H9 (cell line): Measurements from ENCODE around the gene ZFPM1. TPM values are rescaled to one million over a fixed set of nuclear protein-coding genes. Genes with fewer than 3 reads are reported as not detected.

Source experiments
- DNase-seq: peaks from one replicate; pipeline ENCODE4 v3.0.0-alpha.2; 2017
- H2AFZ ChIP-seq: one replicate; pipeline ENCODE4 v1.6.1; 2013; ENCODE audit warnings: mild to moderate bottlenecking, low read length, control low read depth, moderate library complexity
- H2AK5ac ChIP-seq: 2 replicates; pipeline ENCODE4 v1.6.1; 2013; ENCODE audit warnings: low read length, control low read depth, mixed read lengths; ENCODE audit not compliant: insufficient read length
- H2BK120ac ChIP-seq: one replicate; pipeline ENCODE4 v1.6.1; 2013; ENCODE audit warnings: low read depth, mild to moderate bottlenecking, low read length, control low read depth, inconsistent platforms; ENCODE audit not compliant: poor library complexity, severe bottlenecking
- H2BK12ac ChIP-seq: 2 replicates; pipeline ENCODE4 v1.6.1; 2013; ENCODE audit warnings: low read length, control low read depth, mixed read lengths, low read depth; ENCODE audit not compliant: insufficient read length
- H2BK15ac ChIP-seq: 2 replicates; pipeline ENCODE4 v1.6.1; 2013; ENCODE audit warnings: low read depth, low read length, control low read depth
- H2BK20ac ChIP-seq: one replicate; pipeline ENCODE4 v1.6.1; 2013; ENCODE audit warnings: low read depth, mild to moderate bottlenecking, low read length, control low read depth, inconsistent platforms; ENCODE audit not compliant: poor library complexity, severe bottlenecking
- H2BK5ac ChIP-seq: 2 replicates; pipeline ENCODE4 v1.6.1; 2013; ENCODE audit warnings: low read length, control low read depth, mixed read lengths; ENCODE audit not compliant: insufficient read length
- H3K14ac ChIP-seq: 2 replicates; pipeline ENCODE4 v1.6.1; 2013; ENCODE audit warnings: low read length, control low read depth; ENCODE audit not compliant: insufficient read depth
- H3K18ac ChIP-seq: 2 replicates; pipeline ENCODE4 v1.6.1; 2013; ENCODE audit warnings: low read depth, mild to moderate bottlenecking, mixed read lengths, low read length, control low read depth; ENCODE audit not compliant: insufficient read length
- H3K23ac ChIP-seq: 2 replicates; pipeline ENCODE4 v1.6.1; 2013; ENCODE audit warnings: low read length, control low read depth, mixed read lengths, low read depth; ENCODE audit not compliant: insufficient read length
- H3K23me2 ChIP-seq: 2 replicates; pipeline ENCODE4 v1.6.1; 2013; ENCODE audit warnings: low read depth, mild to moderate bottlenecking, mixed read lengths, low read length, control low read depth; ENCODE audit not compliant: insufficient read length, poor library complexity, severe bottlenecking
- H3K27ac ChIP-seq: 2 replicates; pipeline ENCODE4 v1.5.1; 2013; ENCODE audit warnings: low read length, control low read depth, mixed read lengths, low read depth; ENCODE audit not compliant: insufficient read length
- H3K27me3 ChIP-seq: 2 replicates; pipeline ENCODE4 v1.6.1; 2013; ENCODE audit warnings: low read length, control low read depth, inconsistent platforms; ENCODE audit not compliant: insufficient read depth
- H3K4ac ChIP-seq: 2 replicates; pipeline ENCODE4 v1.6.1; 2013; ENCODE audit warnings: low read depth, mild to moderate bottlenecking, control low read depth, inconsistent platforms, low read length, moderate library complexity
- H3K4me1 ChIP-seq: 2 replicates; pipeline ENCODE4 v1.6.1; 2013; ENCODE audit warnings: low read length, control low read depth, inconsistent platforms; ENCODE audit not compliant: insufficient read depth
- H3K4me2 ChIP-seq: 2 replicates; pipeline ENCODE4 v1.6.1; 2013; ENCODE audit warnings: low read length, control low read depth, mixed read lengths; ENCODE audit not compliant: insufficient read length, insufficient read depth
- H3K56ac ChIP-seq: 2 replicates; pipeline ENCODE4 v1.6.1; 2013; ENCODE audit warnings: low read depth, mild to moderate bottlenecking, mixed read lengths, low read length, control low read depth; ENCODE audit not compliant: insufficient read length
- H3K79me1 ChIP-seq: 2 replicates; pipeline ENCODE4 v1.6.1; 2013; ENCODE audit warnings: low read depth, mild to moderate bottlenecking, moderate library complexity, low read length, control low read depth, inconsistent platforms; ENCODE audit not compliant: insufficient read depth, poor library complexity, severe bottlenecking
- H3K79me2 ChIP-seq: 2 replicates; pipeline ENCODE4 v1.6.1; 2013; ENCODE audit warnings: low read length, control low read depth, inconsistent platforms; ENCODE audit not compliant: insufficient read depth
- H3K9ac ChIP-seq: 2 replicates; pipeline ENCODE4 v1.6.1; 2013; ENCODE audit warnings: low read length, control low read depth, mixed read lengths; ENCODE audit not compliant: insufficient read length; ENCODE audit errors: extremely low read depth
- H3K9me3 ChIP-seq: one replicate; pipeline ENCODE4 v1.6.1; 2013; ENCODE audit warnings: low read depth, low read length, inconsistent platforms; ENCODE audit not compliant: control insufficient read depth
- H3T11ph ChIP-seq: one replicate; pipeline ENCODE4 v1.6.1; 2013; ENCODE audit warnings: mild to moderate bottlenecking, low read length, control low read depth, inconsistent platforms
- H4K20me1 ChIP-seq: one replicate; pipeline ENCODE4 v1.6.1; 2013; ENCODE audit not compliant: control insufficient read depth, insufficient read length, insufficient read depth
- H4K5ac ChIP-seq: 2 replicates; pipeline ENCODE4 v1.6.1; 2013; ENCODE audit warnings: low read depth, mild to moderate bottlenecking, mixed read lengths, low read length, control low read depth; ENCODE audit not compliant: insufficient read length
- H4K8ac ChIP-seq: replicated peaks from 2 replicates; pipeline ENCODE4 v1.6.1; 2013; ENCODE audit warnings: low read length, control low read depth, mixed read lengths, low read depth; ENCODE audit not compliant: insufficient read length
- H4K91ac ChIP-seq: 2 replicates; pipeline ENCODE4 v1.6.1; 2013; ENCODE audit warnings: low read depth, mild to moderate bottlenecking, moderate library complexity, mixed read lengths, low read length, control low read depth; ENCODE audit not compliant: insufficient read length
- H3K27ac Mint-ChIP-seq, 3 experiments: 2 replicates in 2 of 3; 3 replicates in 1 of 3; pipeline ENCODE4 v1.8.0; 2020 to 2021; ENCODE audit warnings: mixed read lengths in 3 of 3, mild to moderate bottlenecking in 1 of 3, moderate library complexity in 1 of 3
- H3K27me3 Mint-ChIP-seq: 2 replicates; pipeline ENCODE4 v1.8.0; 2021; ENCODE audit warnings: low read depth, mild to moderate bottlenecking, moderate library complexity, mixed read lengths
- H3K36me3 Mint-ChIP-seq, 3 experiments: 2 replicates in 2 of 3; 3 replicates in 1 of 3; pipeline ENCODE4 v1.8.0; 2020 to 2021; ENCODE audit warnings: low read depth in 3 of 3, mixed read lengths in 3 of 3; ENCODE audit not compliant: insufficient read depth in 1 of 3
- H3K4me1 Mint-ChIP-seq, 2 experiments: 2 replicates each; pipeline ENCODE4 v1.8.0; 2020; ENCODE audit warnings: mixed read lengths in 2 of 2
- H3K4me3 Mint-ChIP-seq, 2 experiments: 2 replicates in 1 of 2; 3 replicates in 1 of 2; pipeline ENCODE4 v1.8.0; 2020 to 2021; ENCODE audit warnings: mild to moderate bottlenecking in 2 of 2, mixed read lengths in 2 of 2, moderate library complexity in 1 of 2
- H3K9me3 Mint-ChIP-seq, 2 experiments: 2 replicates in 1 of 2; 3 replicates in 1 of 2; pipeline ENCODE4 v1.8.0; 2020; ENCODE audit warnings: mild to moderate bottlenecking in 2 of 2, mixed read lengths in 2 of 2, moderate library complexity in 1 of 2
- WGBS: extraction: QIAGEN DNeasy Blood & Tissue Kit; methylation state at CpG from one replicate; pipeline ENCODE4 v1.1.7; 2013; ENCODE audit warnings: missing lambda C conversion rate, low lambda C conversion rate, mixed read lengths; ENCODE audit not compliant: insufficient read length; ENCODE audit errors: extremely low coverage; 5-methylcytosine and 5-hydroxymethylcytosine counted together
- total RNA-seq: library from RNA; stranded (reverse); gene quantifications from 2 replicates; pipeline ENCODE4 v1.2.1, GENCODE V29; 2021
- TF ChIP-seq, protein P1 (sequence below): fragments of 200-600 bp; sonication (generic); conservative IDR thresholded peaks from 3 replicates; pipeline ENCODE4 v1.8.0; 2021; ENCODE audit warnings: antibody characterized with exemption, mild to moderate bottlenecking

The ZFPM1 gene
- total RNA-seq, 1 experiment from 2014 or later, result 3.6 TPM

DNA sequence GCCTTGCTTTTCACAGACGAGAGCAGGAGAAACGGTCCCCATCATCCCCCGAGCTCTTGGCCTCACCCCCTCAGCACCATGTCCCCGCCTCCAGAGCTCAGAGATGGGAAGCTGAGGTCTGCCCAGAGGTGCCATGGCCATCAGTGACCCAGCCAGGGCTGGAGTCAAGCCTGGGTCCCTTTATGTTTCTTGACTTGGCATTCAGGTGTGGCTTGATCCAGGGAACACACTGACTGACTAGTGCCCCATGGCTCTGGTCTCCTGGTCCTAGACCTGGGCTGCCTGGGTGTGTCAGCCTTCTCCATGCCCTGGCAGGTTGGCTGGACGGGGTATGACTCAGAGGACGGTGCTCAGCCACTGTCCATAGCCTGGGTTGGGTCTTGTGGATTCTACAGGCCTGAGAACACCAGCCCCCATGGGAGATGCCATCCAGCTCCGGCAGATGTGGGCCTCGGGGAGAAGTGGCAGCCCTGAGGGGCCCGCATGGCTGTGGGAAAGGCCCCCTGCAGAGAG is 54.2 kb downstream of the ZFPM1 start:
- Histone ChIP-seq H3K56ac (no peak overlapping the region), H3T11ph (no peak overlapping the region), H3K14ac (no peak overlapping the region), H2BK120ac (no peak overlapping the region), H2BK20ac (no peak overlapping the region), H2AFZ (no peak overlapping the region), H3K9me3 (no peaks in the 10 kb centered on the region), H3K79me1 (no peaks in the 10 kb centered on the region), H4K20me1 (no peaks in the 10 kb centered on the region), H3K23me2 (no peaks in the 10 kb centered on the region), H3K9ac (no peak overlapping the region), H3K79me2 (no peaks in the 10 kb centered on the region), H4K8ac (no peak overlapping the region), H3K4me2 (no peak overlapping the region), H2BK15ac (no peak overlapping the region), H3K27me3 (no peaks in the 10 kb centered on the region), H3K18ac (no peak overlapping the region), H2AK5ac (no peak overlapping the region), H3K27ac (no peak overlapping the region), H4K5ac (no peak overlapping the region), H3K4me1 (no peaks in the 10 kb centered on the region), H2BK12ac (no peak overlapping the region), H3K4ac (no peak overlapping the region), H4K91ac (no peak overlapping the region), H3K23ac (no peak overlapping the region), H2BK5ac (no peak overlapping the region)
- TF ChIP-seq, protein P1, sequence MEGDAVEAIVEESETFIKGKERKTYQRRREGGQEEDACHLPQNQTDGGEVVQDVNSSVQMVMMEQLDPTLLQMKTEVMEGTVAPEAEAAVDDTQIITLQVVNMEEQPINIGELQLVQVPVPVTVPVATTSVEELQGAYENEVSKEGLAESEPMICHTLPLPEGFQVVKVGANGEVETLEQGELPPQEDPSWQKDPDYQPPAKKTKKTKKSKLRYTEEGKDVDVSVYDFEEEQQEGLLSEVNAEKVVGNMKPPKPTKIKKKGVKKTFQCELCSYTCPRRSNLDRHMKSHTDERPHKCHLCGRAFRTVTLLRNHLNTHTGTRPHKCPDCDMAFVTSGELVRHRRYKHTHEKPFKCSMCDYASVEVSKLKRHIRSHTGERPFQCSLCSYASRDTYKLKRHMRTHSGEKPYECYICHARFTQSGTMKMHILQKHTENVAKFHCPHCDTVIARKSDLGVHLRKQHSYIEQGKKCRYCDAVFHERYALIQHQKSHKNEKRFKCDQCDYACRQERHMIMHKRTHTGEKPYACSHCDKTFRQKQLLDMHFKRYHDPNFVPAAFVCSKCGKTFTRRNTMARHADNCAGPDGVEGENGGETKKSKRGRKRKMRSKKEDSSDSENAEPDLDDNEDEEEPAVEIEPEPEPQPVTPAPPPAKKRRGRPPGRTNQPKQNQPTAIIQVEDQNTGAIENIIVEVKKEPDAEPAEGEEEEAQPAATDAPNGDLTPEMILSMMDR, result no peak
- Mint-ChIP-seq H3K27ac (no peak overlapping the region; a peak in 1 of 7 replicates), H3K27me3 (peaks cover 1% of the 10 kb centered on the region; the same call in 1 of the 2 replicates), H3K36me3 (no peaks in the 10 kb centered on the region), H3K4me3 (no peak overlapping the region), H3K4me1 (peaks cover 2 to 6% of the 10 kb centered on the region in 2 experiments; a peak in 3 of 4 replicates), H3K9me3 (no peaks in the 10 kb centered on the region)
- WGBS, result no CpG with 5 or more reads among the region's 9 CpGs
- DNase-seq, result no peak
